ENCODE measurements around the gene PRR23E. TPM values are rescaled to one million over a fixed set of nuclear protein-coding genes. Genes with fewer than 3 reads are reported as not detected.

PRR23E gene
- total RNA-seq, 2 donors from 2014 or later = not detected

- H3K4me1 ChIP-seq (ENCODE audit: control insufficient read depth, insufficient read depth, low read length) = no peaks in the 10 kb centered on the region
- H3K27ac ChIP-seq (ENCODE audit: low read depth, low read length) = no peak overlapping the region
- H3K9ac ChIP-seq (ENCODE audit: extremely low read depth, low read length, poor library complexity, severe bottlenecking) = no peak overlapping the region
- WGBS, 2 experiments (ENCODE audit: insufficient coverage in 1 of 2, insufficient read length in 1 of 2) = 89 to 91% methylated on average over 10 to 13 of the region's 13 CpGs
- no peaks in the 10 kb centered on the region for H3K27me3 ChIP-seq (ENCODE audit: control insufficient read depth, insufficient read depth, low read length, poor library complexity, severe bottlenecking)
- Mint-ChIP-seq H3K36me3 (ENCODE audit: low read depth) (no peaks in the 10 kb centered on the region), H3K4me1 (peaks cover 3% of the 10 kb centered on the region), H3K9me3 (peaks cover 22% of the 10 kb centered on the region), H3K4me3 (no peak overlapping the region), H3K27ac (no peak overlapping the region), H3K27me3 (ENCODE audit: insufficient read depth) (peaks cover 3% of the 10 kb centered on the region)
- H3K4me3 ChIP-seq (ENCODE audit: low read length) = no peak overlapping the region
- DNase-seq = no peak
- H3K36me3 ChIP-seq (ENCODE audit: control insufficient read depth, insufficient read depth, low read length) = no peaks in the 10 kb centered on the region
- TF ChIP-seq CTCF (conservative IDR thresholded peaks at IDR 0.05) = no peak
- no peaks in the 10 kb centered on the region for H3K9me3 ChIP-seq (ENCODE audit: control insufficient read depth, low read length)
These were observed 29.7 kb downstream of the PRR23E start for GRCh38 chr3:127222664-127223063.

- no peaks in the 10 kb centered on the region for H3K27me3 ChIP-seq (ENCODE audit: control insufficient read depth, insufficient read depth, low read length, poor library complexity, severe bottlenecking)
- no peak overlapping the region for H3K27ac ChIP-seq (ENCODE audit: low read depth, low read length)
- no peaks in the 10 kb centered on the region for H3K36me3 ChIP-seq (ENCODE audit: control insufficient read depth, insufficient read depth, low read length)
- WGBS, 2 experiments (ENCODE audit: insufficient coverage in 1 of 2, insufficient read length in 1 of 2) = 88 to 92% methylated on average over 4 to 8 of the region's 8 CpGs
- Mint-ChIP-seq H3K9me3 (peaks cover 22% of the 10 kb centered on the region), H3K27me3 (ENCODE audit: insufficient read depth) (peaks cover 3% of the 10 kb centered on the region), H3K27ac (no peak overlapping the region), H3K4me1 (peaks cover 3% of the 10 kb centered on the region), H3K4me3 (no peak overlapping the region), H3K36me3 (ENCODE audit: low read depth) (no peaks in the 10 kb centered on the region)
- H3K9me3 ChIP-seq (ENCODE audit: control insufficient read depth, low read length) = no peaks in the 10 kb centered on the region
- no peak overlapping the region for H3K4me3 ChIP-seq (ENCODE audit: low read length)
- no peak for TF ChIP-seq CTCF (conservative IDR thresholded peaks at IDR 0.05)
- DNase-seq = no peak
- H3K9ac ChIP-seq (ENCODE audit: extremely low read depth, low read length, poor library complexity, severe bottlenecking) = no peak overlapping the region
- H3K4me1 ChIP-seq (ENCODE audit: control insufficient read depth, insufficient read depth, low read length) = no peaks in the 10 kb centered on the region
These were observed 31.2 kb downstream of the PRR23E start for GRCh38 chr3:127224118-127224517.

GRCh38 chr3:127226457-127226856, 33.5 kb downstream of the PRR23E start:
- Mint-ChIP-seq H3K4me3 (no peak overlapping the region), H3K27ac (no peak overlapping the region), H3K4me1 (peaks cover 3% of the 10 kb centered on the region), H3K9me3 (peaks cover 26% of the 10 kb centered on the region), H3K36me3 (ENCODE audit: low read depth) (no peaks in the 10 kb centered on the region), H3K27me3 (ENCODE audit: insufficient read depth) (peaks cover 8% of the 10 kb centered on the region)
- Histone ChIP-seq H3K9me3 (ENCODE audit: control insufficient read depth, low read length) (no peaks in the 10 kb centered on the region), H3K9ac (ENCODE audit: extremely low read depth, low read length, poor library complexity, severe bottlenecking) (no peak overlapping the region), H3K4me1 (ENCODE audit: control insufficient read depth, insufficient read depth, low read length) (no peaks in the 10 kb centered on the region), H3K27me3 (ENCODE audit: control insufficient read depth, insufficient read depth, low read length, poor library complexity, severe bottlenecking) (no peaks in the 10 kb centered on the region), H3K27ac (ENCODE audit: low read depth, low read length) (no peak overlapping the region), H3K4me3 (ENCODE audit: low read length) (no peak overlapping the region), H3K36me3 (ENCODE audit: control insufficient read depth, insufficient read depth, low read length) (no peaks in the 10 kb centered on the region)
- WGBS, 2 experiments (ENCODE audit: insufficient coverage in 1 of 2, insufficient read length in 1 of 2) = 79% methylated on average over 3 of the region's 3 CpGs; no CpG with 5 or more reads in 1 of the 2 experiments
- TF ChIP-seq CTCF (conservative IDR thresholded peaks at IDR 0.05) = no peak
- DNase-seq = no peak

All from endodermal cell (in vitro differentiated cells).